ENCODE results near the gene KCNMA1.

KCNMA1 gene

DNA sequence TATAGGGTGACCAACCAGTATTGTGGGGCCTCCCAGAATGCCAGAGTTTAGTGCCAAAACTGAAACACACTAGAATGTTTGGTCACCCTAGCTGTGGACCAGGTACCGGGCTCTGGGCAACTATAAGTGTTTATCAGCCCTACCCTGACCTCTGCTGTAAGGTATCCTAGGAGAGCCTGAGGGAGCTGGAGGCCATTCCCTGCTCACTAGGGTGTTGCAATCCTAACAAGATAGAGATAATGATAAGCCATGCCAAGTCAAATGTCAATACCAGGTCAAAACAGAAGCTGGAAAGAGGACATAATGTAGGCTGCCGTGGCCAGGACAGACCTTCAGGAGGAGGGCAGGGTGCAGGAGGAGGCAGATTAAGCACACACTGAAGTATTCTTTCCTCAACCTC lies 151.8 kb downstream of the KCNMA1 start:
- DNase-seq (ENCODE audit: low read depth): no peak

- no peak for DNase-seq (ENCODE audit: low read depth)
Measured at GRCh38 chr10:77482072-77482471, 155.5 kb downstream of the KCNMA1 start.

- no peak for DNase-seq (ENCODE audit: low read depth)
Measured at GRCh38 chr10:77479586-77479985, 158.0 kb downstream of the KCNMA1 start.

GRCh38 chr10:77478962-77479359 lies 158.6 kb downstream of the KCNMA1 start:
- no peak for DNase-seq (ENCODE audit: low read depth)

DNA sequence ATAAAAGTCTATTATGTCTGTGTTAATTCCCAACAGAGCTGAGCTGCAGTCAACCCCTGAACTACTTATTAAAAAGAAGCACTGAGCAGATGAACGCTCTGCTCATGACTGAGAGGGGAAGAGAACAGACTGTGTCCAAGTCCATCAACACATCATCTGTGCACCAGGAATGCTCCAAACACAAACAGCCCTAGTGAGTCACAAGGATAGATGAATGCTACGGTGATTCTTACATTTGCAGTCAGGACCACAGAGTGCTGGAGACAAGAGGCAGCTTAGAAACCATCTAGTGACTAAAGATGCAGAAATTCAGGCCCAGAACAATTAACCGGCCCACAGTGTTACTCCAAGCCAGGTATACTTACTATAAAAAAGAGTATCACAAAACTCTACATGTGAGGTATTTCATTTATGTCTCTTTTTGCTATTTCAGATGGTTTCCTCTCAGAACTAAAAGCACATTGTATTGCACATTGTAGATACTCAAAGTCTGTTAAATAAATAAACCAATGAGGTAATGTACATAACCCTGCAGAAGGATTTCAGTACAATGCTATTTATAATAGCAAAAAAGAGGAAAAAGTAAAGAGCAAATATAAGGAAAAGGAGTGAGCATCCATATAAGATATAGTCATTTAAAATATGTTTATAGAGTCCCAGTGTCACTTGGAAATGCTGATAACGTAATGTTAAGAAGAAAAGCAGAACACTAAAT lies 159.2 kb downstream of the KCNMA1 start:
- DNase-seq (ENCODE audit: low read depth): peak; percentile 83

GRCh38 chr10:77475522-77475921 lies 162.1 kb downstream of the KCNMA1 start:
- DNase-seq (ENCODE audit: low read depth): no peak

DNA sequence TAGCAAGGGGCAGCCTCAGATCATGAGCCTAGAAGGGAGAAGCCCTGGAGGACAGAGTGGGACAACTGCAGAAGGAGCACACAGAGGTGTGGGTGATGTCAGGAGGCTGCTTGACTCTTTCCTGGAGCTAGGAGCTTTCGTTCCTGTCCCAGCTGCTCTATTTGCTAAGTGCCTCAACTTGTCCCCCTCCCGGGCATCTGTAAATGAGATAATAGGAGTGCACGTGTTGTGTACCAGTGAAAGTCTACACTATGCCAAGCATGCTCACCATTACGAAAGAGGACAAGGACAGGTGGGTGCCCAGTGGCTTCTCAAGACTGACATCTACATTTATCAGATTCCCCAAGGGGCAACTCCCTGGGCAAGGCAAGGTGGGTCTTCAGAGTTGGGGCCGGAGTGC lies 162.7 kb downstream of the KCNMA1 start:
- DNase-seq (ENCODE audit: low read depth): no peak

DNA sequence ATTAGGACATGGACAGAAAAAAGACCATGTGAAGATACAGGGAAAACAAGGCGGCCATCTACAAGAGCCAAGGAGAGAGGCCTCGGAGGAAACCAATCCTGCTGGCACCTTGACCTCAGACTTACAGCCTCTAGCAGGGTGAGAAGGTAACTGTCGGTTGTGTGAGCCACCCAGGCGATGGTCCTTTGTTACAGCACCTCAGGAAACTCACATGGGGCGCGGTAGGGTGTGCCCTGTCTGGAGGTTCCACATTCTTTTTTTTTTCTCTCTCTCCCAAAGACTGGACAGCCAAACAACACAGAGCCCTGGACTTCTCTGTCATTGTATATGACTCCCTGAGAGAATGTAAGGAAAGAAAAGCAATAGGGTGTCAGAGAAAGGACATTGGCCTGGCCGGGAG lies 163.2 kb downstream of the KCNMA1 start:
- DNase-seq (ENCODE audit: low read depth): no peak

GRCh38 chr10:77472146-77472545 lies 165.5 kb downstream of the KCNMA1 start:
- no peak for DNase-seq (ENCODE audit: low read depth)

- DNase-seq (ENCODE audit: low read depth): no peak
Measured at GRCh38 chr10:77471069-77471536, 166.5 kb downstream of the KCNMA1 start.

GRCh38 chr10:77467422-77467963 lies 170.1 kb downstream of the KCNMA1 start:
- DNase-seq (ENCODE audit: low read depth): no peak

DNA sequence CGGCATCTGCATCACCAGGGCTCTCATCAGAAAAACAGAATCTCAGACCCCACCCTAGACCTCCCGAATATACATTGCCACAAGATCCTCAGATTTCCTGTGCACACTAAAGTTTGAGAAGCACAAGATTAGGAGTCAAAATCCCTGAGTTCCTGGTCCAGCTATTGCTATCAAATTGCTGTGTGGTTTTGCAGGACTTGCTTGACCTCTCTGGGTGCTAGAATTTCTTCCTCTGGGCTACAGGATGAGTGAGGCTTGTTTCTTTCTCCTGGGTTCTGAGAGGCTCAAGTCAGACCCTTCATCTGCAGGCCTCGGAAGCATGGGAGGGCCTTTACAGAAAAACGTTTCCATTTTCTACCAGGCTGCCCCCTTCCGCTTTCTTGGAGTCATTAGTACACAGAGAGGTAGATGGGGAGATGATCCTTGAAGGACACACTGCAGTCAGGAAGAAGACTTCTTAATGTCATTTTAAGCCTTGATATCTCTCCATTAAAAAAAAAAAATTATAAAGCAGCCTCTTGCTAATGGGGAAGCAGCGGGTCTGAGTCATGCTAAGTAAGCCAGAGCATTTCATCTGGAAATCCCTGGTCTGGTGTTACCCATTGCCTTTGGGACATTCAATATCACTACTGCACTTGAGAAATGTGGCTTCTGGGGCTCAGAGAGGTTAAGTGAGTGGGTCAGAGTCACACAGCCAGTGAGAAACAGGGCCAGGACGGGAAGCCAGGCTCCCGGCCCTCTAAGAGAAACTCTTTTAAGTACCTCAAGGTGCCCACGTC lies 173.5 kb downstream of the KCNMA1 start:
- DNase-seq (ENCODE audit: low read depth): no peak

GRCh38 chr10:77463499-77463898 lies 174.1 kb downstream of the KCNMA1 start:
- DNase-seq (ENCODE audit: low read depth): no peak

- no peak for DNase-seq (ENCODE audit: low read depth)
Measured at GRCh38 chr10:77461636-77462296, 175.8 kb downstream of the KCNMA1 start.

DNA sequence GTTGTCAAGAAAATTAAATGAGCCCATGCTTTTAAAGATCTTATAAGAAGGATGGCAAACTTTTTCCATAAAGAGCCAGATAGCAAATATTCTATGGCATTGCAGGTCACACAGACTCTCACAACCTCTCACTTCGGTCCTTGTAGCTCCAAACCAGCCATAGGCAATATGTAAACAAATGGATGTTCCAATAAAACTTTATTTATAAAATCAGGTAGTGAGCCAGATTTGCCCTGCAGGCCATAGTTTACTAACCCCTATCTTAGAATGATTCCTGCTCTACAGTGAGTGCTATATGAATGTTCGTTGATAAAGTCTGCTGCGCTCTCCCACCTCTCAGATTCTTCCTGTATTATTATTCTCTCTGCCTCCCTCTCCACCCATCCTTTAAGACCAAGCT lies 177.7 kb downstream of the KCNMA1 start:
- no peak for DNase-seq (ENCODE audit: low read depth)

DNA sequence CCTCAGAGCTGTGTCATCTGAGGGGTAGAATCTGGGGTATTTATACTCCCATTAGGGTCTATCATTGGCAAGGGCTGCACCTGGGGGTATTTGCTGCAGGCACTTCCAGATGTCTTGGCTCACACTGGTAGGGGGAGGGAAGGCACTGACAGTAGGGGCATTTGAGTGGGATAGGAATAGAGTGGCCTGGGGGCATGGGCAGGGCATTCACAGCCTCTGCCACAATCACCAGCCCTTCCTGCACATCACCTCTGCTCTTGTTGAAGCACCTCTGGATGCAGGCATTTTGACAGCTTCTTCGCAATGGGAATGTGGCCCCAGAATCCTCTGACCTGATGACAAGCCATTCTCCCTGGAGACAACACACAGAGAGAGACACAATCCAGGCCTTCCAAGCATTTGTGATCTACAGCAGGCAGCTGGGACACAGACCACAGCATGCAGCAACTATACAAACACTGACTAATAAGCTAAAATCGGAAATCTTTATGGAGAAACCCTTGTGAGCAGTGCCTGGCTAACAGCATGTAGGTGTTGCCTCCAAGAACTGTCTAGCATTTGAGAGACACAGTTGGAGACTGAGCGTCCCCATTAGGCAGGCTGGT lies 178.5 kb downstream of the KCNMA1 start:
- no peak for DNase-seq (ENCODE audit: low read depth)

DNA sequence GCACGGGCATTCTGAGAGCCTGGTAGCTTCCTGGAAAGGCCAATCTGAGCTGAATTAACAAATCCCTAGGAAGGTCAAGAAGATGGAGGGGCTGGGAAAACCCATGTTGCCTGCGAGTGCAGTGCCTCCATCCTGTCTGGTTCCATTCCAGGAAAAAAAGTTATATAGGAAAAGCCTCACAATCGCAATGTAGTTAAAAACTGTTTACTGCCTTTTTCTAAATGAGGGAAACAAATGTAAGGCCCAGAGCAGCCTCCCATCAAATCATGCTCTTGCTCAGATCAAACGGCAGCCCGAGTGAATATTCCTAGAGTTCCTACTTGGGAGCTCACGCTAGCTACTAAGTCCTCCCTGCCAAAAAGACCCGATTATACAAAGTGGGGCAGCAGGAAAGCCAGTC lies 179.9 kb downstream of the KCNMA1 start:
- no peak for DNase-seq (ENCODE audit: low read depth)

DNA sequence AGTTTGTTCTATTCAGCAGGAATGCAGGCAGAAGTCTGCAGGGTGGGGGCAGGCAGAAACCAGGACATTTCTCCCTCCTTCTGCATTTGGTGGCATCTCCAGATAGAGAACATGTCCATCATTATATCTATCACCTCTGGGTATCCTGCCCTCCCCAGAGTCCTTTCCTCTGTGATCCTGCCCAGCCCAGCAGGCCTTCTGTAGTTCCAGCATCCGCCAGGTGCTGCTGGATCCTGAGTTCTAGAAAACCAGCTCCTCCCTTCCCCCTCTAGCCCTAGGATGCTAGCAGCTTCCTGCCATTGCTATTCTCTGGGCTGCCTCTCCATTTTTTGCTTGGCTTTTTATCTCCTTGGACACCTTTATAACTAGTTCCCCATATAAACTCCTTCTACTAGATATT lies 180.3 kb downstream of the KCNMA1 start:
- no peak for DNase-seq (ENCODE audit: low read depth)

GRCh38 chr10:77456414-77456813 lies 181.2 kb downstream of the KCNMA1 start:
- DNase-seq (ENCODE audit: low read depth): no peak

DNA sequence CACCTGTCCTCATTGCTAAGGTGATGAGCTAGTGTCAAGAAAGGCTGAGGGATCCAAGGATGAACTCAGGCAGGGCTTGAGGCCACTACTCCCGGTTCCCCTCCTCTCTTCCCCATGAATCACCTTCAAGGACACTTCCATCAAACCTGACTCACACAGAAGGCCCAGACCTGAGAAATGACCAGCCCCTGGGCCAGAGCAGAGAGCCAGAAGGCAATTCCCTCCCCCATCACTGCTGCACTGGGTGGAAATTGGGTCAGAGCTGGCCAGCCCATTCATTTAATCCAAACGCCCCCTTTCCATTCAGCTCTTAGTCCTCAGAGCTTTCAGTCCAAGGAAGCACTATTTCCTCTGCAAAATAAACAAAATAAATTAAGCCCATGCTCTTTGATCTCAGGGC lies 182.0 kb downstream of the KCNMA1 start:
- no peak for DNase-seq (ENCODE audit: low read depth)

- no peak for DNase-seq (ENCODE audit: low read depth)
Measured at GRCh38 chr10:77452952-77453564, 184.6 kb downstream of the KCNMA1 start.

DNA sequence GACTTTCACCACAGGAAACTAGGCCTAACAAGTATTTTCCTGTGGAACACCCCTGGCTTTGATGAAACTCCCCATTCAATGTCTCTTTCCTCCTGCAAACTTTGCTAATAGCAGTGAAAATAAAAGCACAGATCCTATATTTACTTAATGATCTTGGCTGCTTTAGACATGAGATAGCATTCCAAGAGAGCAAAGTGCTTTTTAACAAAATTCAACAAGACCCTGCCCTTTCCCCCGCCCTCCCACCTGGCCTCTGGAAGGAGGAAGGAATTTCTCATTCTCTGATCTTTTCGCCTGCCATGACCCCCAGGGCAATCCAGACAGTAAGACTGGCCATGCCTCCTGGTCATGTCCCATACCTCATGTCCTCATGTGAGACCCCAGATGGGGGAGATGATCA lies 185.7 kb downstream of the KCNMA1 start:
- DNase-seq (ENCODE audit: low read depth): no peak

Data from GM04504 (cell line).